PFSK-1 (cell line): ENCODE measurements around the gene SYNE3.

ENCODE experiments used
- FOXP2 ChIP-seq: optimal IDR thresholded peaks from 2 replicates; pipeline ENCODE3; 2011; ENCODE audit warnings: borderline replicate concordance, control low read depth, inconsistent platforms; ENCODE audit not compliant: insufficient read depth; ENCODE audit errors: extremely low read length, extremely low read depth
- POLR2AphosphoS5 ChIP-seq: IDR thresholded peaks from 2 replicates; pipeline ENCODE4 v1.6.1; 2012; ENCODE audit warnings: low read depth, mild to moderate bottlenecking, control low read depth, low read length, moderate library complexity
- REST ChIP-seq, 2 experiments: IDR thresholded peaks; 2 replicates each; pipeline versions ENCODE4 v1.6.1 to v1.8.0; 2011 to 2012; ENCODE audit warnings: low read depth in 2 of 2, low read length in 2 of 2, control low read depth in 1 of 2, inconsistent platforms in 1 of 2, mild to moderate bottlenecking in 1 of 2, moderate library complexity in 1 of 2; ENCODE audit not compliant: insufficient read depth in 1 of 2
- SIN3A ChIP-seq: IDR thresholded peaks from 2 replicates; pipeline ENCODE4 v1.6.1; 2012; ENCODE audit warnings: mild to moderate bottlenecking, low read length, moderate library complexity, borderline replicate concordance; ENCODE audit not compliant: insufficient read depth
- TAF1 ChIP-seq: IDR thresholded peaks from 2 replicates; pipeline ENCODE4 v1.6.1; 2012; ENCODE audit warnings: low read length, control low read depth, borderline replicate concordance; ENCODE audit not compliant: insufficient read depth

SYNE3 gene

GRCh38 chr14:95482627-95483308 is 33.7 kb downstream of the SYNE3 start:
- TF ChIP-seq SIN3A, result no peak
- no peak for TF ChIP-seq FOXP2
- TF ChIP-seq REST (IDR thresholded peaks at IDR 0.05; ENCODE audit: insufficient read depth in 1 of 2, low read depth in 2 of 2, low read length in 2 of 2), result no peak
- no peak for TF ChIP-seq TAF1
- TF ChIP-seq POLR2AphosphoS5, result no peak

GRCh38 chr14:95481391-95482022 is 34.9 kb downstream of the SYNE3 start:
- TF ChIP-seq POLR2AphosphoS5, result no peak
- TF ChIP-seq FOXP2, result no peak

- TF ChIP-seq REST (IDR thresholded peaks at IDR 0.05; ENCODE audit: insufficient read depth in 1 of 2, low read depth in 2 of 2, low read length in 2 of 2), result no peak
- no peak for TF ChIP-seq POLR2AphosphoS5
- no peak for TF ChIP-seq SIN3A
- no peak for TF ChIP-seq FOXP2
- TF ChIP-seq TAF1, result no peak
Measured at GRCh38 chr14:95480887-95481226, 35.6 kb downstream of the SYNE3 start.

- TF ChIP-seq TAF1 (no peak), SIN3A (no peak), POLR2AphosphoS5 (no peak), REST (IDR thresholded peaks at IDR 0.05; ENCODE audit: insufficient read depth in 1 of 2, low read depth in 2 of 2, low read length in 2 of 2) (no peak), FOXP2 (no peak)
Measured at GRCh38 chr14:95480109-95480886, 36.2 kb downstream of the SYNE3 start.

GRCh38 chr14:95479494-95479893 is 37.0 kb downstream of the SYNE3 start:
- TF ChIP-seq SIN3A (no peak), TAF1 (no peak), REST (IDR thresholded peaks at IDR 0.05; ENCODE audit: insufficient read depth in 1 of 2, low read depth in 2 of 2, low read length in 2 of 2) (no peak), FOXP2 (no peak)
